ENCODE measurements around the gene COMT.

Gene COMT

DNA sequence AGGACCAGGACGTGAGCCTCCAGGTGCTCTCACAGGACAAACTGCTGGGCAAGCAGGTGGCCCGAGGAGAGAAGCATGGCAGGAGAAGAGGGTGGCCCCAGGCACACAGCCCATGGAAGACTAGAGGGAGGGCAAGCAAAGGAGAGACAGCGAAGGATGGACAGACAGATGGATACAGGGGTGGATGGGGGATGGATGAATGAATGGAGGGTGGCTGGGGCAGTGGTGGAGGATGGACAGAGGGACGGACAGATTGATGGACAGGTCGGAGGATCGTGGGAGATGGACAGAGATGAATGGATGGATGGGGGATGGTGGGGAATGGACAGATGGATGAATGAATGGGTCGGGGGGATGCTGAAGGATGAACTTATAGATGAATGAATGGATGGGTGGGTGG, 52.4 kb downstream of the COMT start:
- no peak for DNase-seq (ENCODE audit: low read depth in 2 of 2)

DNA sequence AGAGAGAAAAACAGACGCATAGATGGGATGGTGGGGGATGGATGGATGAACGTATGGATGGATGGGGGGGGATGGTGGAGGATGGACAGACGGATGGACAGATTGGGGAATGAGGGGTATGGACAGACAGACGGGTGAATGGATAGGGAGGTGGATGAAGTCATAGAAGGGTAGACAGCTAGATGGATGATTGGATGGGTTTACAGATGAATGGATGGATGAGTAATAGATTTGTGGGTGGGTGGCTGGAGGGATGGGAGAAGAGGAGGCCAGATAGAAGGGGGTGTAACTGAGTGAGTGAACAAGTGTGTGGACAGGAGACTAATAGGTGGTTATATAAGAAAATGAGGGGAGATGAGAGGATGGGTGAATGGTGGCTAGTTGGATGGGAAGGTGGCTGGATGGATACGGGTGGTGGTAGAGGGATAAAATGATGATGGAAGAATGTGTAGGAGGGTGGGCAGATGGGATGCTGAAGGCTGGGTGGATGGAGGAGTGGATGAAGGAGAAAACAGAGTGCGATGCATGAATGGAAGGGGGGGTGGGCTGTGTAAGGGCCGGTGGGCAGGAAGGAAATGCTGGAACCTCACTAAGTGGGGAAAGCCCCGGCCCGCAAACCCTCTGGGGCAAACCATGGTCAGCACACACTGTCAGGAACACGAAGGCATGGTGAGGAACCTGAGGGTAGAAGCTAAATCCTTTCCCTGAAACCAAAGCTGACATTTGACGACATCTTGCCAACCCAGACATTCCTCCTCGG, 53.5 kb downstream of the COMT start:
- DNase-seq (ENCODE audit: low read depth in 2 of 2) = no peak

DNA sequence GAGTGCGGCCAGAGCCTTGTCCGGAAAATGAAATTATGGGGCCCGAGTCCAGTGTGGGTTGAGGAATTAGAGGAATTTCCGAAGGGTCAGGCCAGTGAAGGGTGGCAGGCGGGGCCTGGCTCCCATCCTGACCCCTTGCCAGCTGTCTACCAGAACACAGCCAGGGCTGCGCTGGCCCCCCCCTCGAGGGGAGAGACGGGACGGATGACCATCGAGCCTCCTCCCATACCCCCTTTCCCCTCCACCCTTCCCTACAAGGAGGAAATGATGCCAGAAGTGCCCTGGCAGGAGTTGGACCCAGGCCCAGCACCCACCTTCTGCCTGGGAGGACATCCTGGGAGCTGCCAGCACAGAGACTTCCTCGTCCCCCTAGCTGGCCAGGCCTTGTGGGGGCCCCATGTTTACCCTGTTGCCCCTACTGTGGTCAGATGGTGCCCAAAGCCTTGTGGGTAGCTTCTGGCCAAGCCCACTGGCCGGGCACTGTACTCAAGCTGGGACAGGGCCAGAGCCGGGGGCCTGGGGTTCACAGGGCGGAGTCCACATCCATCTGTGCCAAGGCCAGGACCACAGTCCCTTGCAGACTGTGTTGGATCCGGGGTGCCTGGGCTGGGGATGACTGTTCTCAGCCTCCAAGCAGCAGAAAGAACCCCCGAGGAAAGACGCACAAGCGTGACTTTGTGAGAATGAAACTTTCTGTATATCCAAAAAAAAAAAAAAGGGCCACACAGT, 54.2 kb downstream of the COMT start:
- DNase-seq (ENCODE audit: low read depth in 2 of 2) = no peak

DNA sequence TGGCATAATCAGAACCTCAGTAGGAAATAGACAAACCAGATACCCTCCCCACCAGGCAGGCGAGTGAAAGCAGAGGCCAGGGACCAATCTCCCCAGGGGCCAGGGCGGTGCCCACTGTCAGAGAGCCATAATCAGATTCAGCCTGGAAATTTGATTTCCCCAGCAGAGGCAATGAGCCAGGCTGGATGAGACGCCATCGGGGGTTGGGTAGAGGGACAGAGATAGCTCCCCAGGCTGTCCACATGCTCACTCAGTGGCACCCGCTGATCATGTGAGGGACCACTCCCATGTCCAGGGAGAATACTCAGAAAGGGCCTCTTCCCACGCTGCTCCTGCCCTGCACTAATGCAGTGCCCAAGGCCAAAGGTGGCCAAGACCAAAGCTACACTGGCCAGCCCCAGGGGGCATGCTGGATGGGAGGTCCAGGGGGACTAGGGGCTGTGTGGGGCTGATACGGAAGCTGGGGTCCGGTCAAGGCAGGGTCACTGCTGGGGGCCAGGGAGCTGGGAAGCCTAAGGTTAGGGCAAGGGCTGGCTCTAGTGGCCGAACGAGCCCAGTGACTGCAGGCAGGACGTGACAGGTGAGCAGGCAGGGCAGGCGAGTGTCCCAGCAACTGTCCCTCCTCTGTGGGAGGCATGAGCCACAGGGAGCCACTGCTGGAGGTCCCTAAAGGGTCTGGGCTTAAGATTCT, 55.3 kb downstream of the COMT start:
- no peak for DNase-seq (ENCODE audit: low read depth in 2 of 2)

DNA sequence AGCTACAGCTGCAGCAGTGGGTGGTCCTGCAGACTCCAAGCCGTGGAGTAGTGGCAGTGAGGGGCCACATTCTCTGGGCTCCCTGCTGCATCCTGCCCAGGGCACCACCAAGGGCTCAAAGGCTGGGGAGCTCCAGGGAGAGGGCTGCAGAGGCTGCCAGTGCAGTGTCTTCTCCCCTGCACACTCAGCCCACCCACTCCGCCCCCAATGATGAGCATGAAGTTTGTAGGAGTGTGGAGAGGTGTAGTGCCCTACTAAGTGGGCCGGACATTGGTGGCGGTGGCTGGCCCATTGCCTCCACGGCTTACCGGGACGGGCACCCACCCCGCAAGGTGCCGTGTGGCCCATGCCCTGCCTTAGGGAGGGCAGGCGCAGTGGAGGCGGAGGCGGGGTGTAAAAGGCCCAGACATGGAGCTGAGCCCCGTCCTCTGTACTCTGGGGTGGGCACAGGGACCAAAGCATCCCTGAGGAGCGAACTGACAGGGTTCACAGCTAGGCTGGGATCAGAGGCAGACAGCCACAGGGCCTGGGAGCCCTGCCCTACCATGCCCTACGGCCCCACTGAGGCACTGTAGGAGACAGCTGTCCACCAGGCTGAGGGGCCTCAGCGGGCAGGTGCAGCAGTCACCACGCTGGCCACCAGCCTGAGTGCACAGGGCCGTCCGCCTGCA, 56.1 kb downstream of the COMT start:
- no peak for DNase-seq (ENCODE audit: low read depth in 2 of 2)

DNA sequence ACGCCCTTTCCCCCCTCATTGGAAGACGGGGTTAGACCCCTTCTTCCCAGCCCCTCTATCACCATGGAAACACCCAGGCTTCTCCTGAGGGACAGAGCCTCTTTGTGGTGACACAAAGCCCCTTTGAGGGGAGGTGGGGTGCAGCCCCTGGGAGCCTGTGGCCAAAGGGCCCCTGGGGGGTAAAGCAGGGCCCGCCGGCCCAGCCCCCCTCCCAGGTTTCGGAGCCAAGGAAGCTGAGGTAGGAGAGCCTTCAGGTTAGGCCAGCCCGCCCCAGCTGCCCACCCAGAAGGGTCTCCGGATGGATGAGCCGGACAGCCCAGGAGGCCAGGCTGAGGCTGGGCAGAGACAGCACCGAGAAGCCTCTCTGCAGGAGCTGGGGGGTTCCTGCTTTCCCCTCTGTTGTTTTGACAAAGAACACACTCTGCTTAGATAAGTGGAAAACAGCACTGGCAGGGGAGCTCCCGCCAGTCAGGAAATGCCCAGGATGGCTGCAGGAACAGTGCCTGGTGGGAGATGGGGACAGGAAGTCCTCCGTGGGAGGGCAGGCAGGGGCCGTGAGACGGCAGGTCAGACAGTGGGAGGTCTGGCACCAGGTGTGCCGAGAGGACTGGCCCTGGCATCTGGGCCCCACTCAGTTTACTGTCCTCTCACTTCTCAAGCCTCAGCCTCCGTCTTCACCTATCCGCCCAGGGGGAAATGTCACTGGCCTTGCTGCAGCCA, 56.8 kb downstream of the COMT start:
- no peak for DNase-seq (ENCODE audit: low read depth in 2 of 2)

DNA sequence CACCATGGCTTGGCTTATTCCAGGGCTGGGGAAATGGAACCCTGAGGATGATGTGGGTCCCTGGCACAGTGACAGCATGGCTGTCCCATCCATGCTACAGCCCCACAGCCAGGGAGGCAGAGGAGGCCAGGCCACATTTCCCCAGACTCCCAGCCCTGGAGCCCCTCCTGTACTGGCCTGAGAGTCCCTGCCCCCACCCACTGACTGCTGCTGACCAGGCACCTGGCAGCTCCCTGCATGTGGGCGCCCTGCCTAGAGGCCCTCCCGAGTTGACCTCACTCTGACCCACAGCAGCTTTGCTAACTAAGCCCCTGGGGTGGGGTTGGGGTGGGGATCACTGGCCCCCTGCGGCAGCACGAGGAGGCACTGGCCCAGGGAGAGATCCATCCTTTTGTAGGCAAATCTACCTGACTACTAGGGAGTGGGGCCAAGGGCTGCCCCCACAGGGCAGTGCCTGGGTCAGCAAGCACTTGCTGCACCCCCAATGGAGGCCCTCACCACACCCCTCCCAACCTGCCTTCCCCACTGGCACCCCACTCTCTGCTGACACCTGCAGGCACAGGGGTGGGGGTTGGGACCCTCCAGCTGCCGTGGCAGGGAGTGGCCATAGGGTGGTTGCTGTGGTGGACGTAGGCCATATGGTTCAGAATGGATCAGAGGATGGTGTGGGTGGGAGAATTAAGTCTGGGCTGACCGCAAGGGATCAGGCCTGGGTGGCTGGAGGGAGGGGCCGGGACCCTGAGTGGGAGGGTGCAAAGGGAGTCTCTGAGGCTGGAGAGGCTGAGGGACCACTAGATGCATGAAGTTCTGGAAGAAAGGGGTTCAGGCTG, 57.6 kb downstream of the COMT start:
- DNase-seq (ENCODE audit: low read depth in 2 of 2) = no peak

DNA sequence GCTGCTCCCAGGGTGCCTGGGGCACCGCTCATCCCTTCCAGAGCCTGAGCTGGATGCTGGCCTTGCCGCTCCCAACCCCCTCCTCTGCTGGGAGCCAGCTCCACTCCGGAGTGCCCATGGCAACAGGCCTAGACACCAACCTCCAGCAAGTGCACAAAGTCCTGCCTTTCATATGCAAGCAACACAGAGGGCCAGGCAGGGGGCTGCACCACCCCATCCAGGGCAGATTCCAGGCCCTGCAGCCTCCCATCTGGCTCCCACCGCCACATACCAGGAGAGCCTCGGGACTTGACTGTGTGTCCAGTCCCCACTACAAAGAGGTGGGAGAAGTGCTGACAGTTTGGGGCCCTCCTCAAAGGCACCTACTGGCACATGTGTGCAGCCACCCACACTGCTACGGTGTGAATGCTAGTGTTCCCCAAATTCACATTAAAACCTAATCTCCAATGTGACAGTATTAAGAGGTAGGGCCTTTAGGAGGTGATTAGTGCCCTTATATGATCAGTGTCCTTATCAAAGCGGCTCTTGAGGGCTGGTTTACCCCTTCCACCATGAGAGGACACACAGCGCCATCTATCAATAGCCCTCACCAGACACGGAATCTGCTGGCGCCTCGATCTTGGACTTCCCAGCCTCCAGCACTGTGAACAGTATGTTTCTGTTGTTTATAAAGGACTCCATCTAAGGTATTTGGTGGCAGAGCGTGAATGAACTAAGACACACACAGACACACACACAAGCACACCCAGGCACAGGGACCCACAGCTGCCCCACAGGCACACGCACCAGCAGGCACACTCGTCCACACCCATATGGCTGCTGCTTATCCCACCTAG, 58.9 kb downstream of the COMT start:
- DNase-seq (ENCODE audit: low read depth in 2 of 2) = no peak

DNA sequence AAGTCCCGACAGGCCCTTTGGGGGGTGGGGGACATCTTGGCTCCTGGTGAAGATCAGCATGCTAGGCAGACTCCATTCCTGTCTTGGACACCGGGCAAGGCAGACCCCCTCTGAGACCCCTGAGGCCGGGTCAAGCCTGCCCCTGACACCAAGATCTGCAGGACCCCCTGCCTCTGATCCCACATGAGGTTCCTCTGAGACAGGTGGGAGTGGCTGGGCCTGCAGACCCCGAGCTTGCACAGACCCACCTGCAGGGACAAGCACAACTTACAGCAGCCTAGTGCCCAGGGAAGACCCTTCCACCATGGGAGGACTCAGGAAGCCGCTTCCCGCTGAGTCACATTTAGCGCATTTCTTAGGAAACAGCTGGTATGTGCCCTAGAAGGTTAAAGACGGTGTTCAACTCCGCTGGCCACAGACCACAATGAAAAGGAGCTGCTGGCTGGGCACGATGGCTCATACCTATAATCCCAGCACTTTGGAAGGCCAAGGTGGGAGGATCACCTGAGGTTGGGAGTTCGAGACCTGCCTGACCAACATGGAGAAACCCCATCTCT, 59.6 kb downstream of the COMT start:
- DNase-seq (ENCODE audit: low read depth in 2 of 2) = no peak

DNA sequence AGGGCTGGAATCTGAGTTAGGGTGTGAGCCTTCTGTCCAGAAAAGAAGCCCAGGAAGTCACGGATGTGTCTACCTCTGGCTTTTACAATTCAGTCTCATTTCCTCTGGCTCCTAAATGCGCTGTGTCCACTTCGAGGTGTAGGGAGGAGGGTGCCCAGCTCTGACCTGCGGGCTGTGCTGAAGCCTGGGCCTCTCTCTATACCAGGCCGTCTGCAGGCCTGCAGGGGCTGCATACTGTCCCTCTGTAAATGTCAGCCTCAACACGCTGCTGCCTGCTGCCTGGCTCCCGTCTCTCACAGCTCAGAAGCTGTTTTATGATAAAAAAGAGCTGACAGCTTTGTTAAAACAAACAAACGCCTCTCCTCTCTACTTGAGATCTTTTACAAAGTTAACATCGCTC, 60.6 kb downstream of the COMT start:
- no peak for DNase-seq (ENCODE audit: low read depth in 2 of 2)

DNA sequence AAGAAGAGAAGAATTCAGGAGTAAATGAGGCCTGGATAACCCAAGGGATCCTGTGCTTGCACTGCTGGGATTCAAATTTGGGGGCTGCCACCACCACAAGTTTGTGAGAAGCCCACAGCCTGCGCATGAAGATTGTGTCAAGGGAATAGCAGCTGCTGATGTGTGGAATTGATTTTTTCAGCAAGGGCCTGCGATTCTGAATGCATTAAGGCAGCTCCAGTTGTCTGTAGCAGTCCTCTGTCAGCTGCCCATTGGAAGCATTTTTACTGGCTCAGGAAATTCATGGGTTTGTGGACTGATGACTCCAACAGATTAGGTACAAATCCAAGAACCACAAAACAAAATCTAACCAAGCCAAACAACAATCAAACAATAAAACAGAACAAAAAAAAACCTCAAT, 61.1 kb downstream of the COMT start:
- no peak for DNase-seq (ENCODE audit: low read depth in 2 of 2)

DNA sequence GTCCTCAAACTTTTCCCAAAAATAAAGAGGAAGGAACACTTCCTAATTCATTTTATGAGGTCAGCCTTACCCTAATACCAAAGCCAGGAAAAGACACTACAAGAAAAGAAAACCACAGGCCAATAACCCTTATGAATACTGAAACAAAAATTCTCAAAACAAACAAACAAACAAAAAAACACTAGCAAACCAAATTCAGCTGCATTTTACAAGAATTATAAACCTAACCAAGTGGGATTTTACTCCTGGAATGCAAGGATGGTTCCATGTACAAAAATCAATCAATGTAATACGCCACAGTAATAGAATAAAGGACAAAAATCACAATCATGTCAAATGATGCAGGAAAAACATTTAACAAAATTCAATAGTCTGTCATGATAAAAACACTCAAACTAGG, 61.7 kb downstream of the COMT start:
- no peak for DNase-seq (ENCODE audit: low read depth in 2 of 2)

DNA sequence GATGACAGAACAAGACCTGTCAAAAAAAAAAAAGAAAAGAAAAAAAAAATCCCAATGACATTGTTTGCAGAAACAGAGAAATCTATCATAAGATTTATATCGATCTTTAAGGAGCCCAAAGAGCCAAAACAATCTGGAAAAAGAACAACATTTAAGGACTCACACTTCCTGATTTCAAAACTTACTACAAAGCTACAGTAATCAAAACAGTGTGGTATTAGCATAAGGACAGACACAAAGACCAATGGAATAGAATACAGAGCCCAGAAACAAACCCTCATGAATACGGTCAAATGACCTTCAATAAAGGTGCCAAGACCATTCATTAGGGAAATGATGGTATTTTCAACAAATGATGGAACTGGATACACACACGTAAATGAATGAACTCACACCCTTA, 62.9 kb downstream of the COMT start:
- DNase-seq (ENCODE audit: low read depth in 2 of 2) = no peak

DNA sequence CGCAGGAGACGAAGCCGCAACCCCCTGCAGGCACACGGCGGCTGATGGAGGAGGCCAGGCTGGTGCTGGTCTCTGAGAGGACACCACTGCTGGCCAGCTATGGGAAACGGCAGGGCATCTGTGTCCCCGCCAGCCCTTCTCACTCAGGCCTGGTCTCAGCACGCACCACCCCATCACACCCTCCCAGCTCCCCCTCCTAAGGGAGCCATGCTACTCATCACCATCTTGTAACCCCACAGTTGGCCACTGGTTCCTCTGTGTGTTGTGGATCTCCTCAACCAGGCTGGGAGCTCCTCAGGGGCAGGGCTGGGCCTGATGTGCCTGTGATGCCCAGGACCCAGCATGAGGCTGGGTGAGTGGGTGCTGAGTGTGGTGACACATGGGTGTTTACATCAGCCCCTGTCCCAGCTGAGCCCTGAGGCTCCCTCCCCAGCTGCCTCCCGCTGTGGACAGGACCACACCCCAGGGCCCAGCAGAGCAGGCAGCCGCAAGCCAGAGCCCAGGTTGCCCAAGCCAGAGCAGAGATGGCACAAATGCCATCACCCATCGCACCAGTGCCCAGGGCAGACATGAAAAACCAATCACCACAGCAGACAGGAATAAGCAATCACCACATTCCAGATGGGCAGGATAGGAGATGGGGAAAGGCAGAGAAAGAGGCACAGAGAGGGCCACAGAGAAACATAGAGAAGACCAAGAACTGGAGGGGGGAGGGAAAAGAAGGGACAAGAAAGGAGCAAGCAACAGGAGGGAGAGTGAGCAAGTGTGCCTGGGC, 66.8 kb downstream of the COMT start:
- DNase-seq (ENCODE audit: low read depth in 2 of 2) = no peak

DNA sequence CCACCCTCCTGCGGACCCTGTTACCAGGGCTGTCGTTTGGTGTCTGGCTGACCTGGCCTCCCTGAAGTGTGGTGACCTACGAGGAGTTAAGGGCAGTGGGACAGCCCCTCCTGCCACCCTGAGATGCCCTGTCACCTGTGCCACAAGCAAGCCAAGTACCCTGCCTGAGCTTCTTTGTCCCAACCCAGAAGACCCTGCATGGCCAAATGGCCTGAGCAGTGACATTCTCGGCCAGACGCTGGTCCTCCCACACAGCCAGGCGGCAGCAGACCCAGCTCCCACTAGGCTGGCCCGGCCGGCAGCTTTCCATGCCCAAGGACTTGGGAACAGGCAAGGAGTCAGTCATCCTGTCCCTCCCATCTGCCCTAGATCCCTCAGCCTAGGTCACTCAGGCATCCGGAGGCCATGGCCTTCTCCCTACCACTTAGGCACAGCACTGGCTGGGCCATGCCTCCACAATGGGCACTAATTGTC, 67.5 kb downstream of the COMT start:
- DNase-seq (ENCODE audit: low read depth in 2 of 2) = no peak

DNA sequence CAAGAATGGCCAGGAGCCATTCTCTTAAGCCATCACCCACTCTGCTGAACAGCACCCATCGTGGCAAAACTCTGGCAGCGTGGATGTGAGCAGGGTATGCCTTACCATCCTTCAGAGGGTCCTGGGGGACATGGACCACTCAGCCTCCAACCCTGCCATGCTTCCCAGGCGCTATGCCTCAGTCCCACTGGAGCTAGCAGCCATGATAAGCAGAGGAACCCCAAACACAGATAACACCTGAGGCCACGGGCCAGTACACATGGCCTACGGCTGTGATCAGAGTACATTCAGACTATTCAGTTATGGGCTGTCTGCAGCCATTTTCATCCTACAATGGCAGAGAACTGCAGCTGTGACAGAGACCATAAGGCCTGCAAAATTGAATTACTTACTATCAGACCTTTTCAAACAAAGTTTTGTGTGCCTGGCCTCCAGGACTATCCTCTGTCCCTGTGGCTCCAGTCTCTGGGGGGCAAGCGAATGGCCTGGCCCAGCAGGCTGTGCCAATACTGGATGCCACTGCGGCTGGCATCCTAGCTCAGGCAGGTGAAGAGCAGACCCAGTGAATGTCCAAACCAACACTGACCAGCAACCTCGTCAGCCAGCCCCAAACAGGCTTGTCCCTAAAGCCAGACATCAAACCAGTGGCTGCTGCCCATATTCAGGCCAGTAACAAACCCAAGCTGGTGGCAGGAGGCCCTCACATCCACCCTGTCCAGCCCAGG, 68.2 kb downstream of the COMT start:
- DNase-seq (ENCODE audit: low read depth in 2 of 2) = no peak

DNA sequence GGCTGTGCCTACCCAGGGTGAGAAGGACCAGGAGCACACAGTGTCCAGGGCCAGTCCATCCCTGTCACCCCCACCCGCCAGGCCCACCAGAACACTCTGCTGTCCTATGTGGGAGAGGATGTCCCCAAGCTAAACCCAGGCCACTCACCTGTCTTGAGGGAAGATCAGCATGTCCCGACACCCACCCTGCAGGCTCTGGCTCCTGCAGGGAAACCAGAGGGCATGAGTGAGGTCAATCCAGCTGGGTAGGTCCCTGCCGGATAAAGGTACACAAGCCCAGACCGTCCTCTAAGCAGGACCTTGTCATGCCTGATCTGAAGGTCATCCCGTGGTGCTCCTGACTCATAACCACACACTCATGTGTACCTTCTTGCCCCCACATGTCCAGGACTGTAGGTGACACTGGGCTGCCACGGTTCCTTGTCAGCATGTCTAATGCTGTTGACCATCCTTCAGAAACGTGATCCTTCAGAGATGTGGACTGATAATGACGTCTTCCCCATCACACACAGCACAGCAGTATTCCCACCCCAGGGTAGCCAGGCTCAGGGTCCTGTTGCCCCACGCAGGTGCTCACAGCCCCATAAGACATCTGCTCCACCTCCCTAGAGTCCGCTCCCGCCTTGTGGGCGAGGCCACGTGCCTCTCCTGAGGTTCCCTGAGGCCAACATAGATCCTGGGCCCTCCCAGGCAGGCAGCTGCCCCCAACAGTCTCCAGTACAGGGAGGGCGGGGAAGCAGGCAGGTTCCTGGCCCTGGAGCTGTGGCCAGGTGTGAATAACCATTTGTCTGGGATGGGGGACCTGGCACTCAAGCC, 68.9 kb downstream of the COMT start:
- DNase-seq (ENCODE audit: low read depth in 2 of 2) = no peak
